HG03575 (cell line): ENCODE data around the gene RPUSD3.

ENCODE experiments used
- ATAC-seq: cut with Tn5 transposase; IDR thresholded peaks from one replicate; pipeline ENCODE4 v1.9.1; 2021; ENCODE audit not compliant: unreplicated experiment, insufficient number of reproducible peaks, low FRiP score; ENCODE audit errors: extremely low read depth

The RPUSD3 gene

DNA sequence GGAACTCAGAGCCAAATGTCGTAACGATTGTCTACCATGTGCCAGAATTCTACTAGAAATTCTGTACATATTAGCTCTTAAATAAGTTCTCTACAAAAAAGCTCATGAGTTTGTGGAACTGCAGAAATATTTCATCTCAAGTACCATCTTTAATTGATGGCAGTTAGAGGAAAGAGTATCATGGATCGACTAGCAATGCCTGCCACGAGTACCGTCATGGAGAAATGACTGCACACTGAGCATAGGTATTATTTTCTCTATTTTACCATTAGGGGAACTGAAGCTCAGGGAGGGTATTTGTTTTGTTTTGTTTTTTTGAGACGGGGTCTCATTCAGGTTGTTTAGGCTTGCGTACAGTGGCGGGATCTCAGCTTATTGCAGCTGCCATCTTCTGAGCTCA lies 2.8 kb downstream of the RPUSD3 start:
- ATAC-seq: no peak

DNA sequence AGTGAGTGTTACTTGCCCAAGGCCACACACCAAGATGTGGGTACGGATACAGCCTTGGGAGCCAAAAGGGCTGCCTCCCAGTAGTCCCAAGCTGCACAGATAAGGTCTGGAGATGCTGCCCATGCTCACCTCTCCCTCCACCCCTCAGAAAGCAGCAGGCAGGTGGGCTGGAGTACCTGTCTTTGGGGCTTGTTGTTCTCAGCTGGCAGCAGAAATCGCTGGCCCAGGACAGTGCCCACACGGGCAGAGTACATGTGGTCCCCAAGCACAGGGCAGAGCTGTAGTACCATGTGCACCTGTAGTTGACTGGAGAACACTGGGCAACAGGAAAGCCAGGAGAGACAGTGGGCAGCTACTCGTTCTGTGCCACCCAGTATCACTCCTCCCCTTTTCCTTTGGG lies 5.0 kb downstream of the RPUSD3 start:
- no peak for ATAC-seq

DNA sequence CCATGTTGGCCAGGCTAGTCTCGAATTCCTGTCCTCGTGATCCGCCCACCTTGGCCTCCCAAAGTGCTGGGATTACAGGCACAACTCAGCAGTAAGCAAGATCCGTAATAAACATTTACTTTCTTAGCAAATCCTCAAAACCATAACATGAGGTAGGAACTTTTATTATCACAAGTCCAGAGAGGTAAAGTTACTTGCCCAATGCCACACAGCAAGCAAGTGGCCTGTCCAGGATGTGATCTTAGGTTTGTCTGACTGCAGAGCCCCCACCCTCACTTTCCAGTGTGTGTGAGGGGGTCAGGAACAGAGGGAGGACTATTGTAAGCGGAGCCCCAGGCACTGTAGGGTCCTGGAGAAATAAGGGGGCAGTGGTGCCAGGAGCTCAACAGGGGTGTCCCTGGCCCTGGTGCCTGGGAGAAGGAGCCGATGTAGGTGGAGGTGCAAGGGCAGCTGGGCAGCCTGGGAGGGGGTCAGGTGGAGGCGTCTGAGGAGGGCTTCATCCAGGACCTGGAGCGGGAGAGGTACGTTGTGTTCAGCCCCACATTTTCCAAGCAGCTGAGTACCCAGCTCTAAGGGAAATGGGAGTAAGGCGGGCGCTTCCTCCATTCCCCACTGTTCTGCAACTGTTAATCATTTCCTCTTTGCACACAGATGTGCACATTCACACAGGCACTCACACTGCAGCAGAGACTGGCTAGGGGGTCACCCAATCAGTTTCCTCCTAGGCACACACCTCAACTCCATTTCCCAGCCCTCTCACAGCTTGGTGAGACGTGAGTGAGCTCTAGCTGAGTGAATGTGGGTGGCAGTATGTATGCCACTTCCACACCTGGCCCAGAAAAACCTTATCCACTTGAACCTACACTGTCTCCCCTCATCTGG lies 5.9 kb downstream of the RPUSD3 start:
- ATAC-seq: no peak

DNA sequence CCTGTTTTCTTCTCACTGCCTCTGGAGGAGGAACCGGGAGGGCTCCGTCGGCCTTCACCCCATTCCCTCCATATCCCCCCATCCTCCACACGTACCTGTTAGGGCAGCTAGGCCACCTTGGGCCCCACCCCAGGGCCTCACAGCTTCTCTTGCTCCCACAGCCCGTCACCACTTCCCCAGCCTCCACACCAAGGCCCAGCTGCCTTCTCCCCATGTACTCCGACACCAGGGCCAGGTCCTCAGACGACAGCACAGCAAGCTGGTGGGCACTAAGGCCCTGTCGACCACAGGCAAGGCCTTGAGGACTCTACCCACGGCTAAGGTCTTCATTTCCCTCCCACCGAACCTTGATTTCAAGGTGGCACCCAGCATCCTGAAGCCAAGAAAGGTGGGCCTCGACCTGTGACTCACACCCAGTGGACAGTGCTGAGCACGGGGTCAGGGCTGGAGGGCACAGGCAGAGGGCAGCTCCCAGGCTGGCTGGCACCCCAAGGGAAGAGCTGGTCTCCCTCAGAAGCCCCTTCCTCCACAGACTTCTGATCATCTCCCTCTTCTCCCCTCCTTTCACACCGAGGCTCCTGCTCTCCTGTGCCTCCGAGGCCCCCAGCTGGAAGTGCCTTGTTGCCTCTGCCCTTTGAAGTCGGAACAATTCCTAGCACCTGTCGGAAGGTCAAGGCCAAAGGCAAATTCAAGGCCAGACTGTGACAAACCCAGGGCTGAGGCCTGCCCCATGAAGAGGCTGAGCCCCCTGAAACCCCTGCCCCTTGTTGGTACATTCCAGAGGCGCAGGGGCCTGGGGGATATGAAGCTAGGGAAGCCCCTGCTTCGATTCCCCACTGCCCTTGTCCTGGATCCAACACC lies 9.1 kb downstream of the RPUSD3 start:
- no peak for ATAC-seq

DNA sequence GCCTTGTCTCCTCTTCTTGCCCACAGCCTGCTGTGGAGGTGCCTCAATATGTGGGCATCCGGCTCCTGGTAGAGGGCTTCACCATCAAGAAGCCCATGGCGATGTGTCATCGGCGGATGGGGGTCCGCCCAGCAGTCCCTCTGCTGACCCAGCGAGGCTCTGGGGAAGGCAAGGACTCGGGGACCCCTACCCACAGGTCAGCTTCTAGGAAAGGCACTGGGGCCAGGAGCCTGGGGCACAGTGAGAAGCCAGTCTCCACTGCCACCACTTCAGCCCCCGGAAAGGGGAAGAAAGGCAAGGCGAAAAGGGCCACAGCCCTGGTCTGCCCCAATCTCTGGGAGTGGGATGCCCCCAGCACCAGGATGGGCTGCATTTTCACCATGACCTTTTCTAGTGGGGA lies 10.7 kb downstream of the RPUSD3 start:
- ATAC-seq: no peak

DNA sequence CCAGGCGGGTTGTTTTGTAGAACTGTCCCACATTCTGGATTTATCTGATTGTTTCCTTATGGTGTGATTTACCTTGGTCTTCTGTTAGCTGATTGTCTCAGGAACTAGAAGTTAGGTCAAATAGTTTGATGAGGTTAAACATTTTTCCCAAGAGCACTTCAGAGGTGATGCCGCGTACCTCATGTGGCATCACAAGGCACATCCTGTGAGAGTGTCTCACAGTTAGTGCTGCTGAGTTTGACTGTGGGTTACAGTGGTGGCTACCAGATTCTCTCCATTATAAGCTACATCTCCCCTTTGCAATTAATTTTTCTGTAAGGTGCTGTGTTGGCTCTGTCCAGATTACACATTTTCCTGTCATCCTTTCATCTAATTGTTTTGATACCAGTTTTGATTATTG lies 12.6 kb downstream of the RPUSD3 start:
- no peak for ATAC-seq

DNA sequence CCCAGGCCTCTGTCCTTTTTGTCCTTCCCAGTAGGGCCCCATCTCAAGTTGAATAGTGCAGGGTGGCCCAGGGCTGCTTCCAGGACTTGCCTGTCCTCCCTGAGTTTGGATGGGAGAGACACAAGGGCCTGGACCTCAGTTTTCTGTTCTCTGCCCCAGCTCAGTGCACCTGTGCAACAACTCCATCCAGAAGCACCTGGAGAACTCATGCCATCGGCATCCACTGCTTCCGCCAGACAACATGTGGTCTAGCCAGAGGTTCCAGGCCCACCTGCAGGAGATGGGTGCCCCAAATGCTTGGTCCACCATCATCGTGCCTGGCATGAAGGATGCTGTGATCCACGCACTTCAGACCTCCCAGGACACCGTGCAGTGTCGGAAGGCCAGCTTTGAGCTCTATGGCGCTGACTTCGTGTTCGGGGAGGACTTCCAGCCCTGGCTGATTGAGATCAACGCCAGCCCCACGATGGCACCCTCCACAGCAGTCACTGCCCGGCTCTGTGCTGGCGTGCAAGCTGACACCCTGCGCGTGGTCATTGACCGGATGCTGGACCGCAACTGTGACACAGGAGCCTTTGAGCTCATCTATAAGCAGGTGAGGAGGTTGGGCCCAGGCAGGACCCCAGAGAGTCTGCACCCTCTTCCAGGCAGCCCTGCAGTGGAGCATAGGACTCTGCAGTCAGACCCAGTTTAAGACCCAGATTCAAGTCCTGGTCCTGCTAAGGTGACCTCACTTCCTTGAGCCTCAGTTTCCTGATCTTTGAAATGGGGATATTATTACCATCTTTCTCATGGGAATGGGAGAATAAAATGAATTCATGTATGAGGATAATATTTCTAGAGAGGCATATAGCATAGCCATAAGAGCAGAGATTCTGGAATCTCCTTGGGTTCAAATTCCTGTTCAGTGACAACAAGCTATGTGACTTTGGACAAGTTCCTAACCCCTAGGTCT lies 14.7 kb downstream of the RPUSD3 start:
- ATAC-seq: no peak

DNA sequence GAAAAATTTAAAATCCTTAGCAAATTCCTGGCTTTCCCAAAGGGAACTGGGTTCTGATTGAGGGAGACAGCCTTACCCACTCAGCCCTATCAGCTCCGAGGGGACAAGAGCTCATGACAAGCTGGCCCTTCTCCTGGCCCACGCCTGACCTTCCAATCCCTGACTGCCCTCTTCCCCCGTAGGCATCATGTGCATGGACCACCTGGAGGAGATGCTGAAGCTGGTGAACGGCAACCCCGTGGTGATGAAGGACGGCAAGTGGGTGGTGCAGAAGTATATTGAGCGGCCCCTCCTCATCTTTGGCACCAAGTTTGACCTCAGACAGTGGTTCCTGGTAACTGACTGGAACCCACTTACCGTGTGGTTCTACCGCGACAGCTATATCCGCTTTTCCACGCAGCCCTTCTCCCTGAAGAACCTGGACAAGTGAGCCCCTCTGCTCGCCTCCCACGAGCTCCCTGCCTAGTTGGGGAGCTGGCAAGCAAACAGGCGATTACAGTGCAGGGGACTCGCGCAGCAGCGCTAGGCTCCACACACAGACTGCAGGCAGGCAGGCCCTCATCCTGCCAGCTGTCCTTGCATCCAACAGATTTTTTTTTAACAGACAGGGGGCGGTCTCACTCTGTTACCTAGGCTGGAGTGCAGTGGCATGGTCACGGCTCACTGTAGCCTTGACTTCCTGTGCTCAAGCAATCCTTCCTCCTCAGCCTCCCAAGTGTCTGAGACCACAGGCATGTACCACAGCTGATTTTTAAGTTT lies 16.8 kb downstream of the RPUSD3 start:
- ATAC-seq: no peak

DNA sequence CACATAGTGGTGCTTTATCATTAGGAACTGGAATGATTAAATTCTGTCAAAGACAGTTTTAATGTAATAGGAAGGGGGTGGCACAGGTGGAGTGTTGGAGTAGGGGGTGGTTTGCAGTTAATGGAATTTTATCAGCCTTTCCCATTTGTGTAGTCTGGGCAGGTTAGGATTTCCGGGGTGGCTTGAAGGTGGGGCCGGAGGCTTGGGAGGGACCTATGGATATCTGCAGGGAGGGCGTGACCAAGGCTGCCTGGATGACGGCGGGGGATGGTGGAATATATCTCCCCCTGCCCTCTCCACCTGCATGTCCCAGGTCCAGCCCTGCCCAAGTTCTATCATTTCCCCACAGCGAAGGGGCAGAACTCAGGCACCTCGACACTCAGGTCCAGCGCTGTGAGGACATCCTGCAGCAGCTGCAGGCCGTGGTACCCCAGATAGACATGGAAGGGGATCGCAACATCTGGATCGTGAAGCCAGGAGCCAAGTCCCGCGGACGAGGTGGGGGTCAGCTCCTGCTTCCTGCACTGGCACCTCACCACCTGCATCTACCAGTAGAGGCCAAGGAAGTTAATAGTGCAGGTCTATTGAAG lies 18.3 kb downstream of the RPUSD3 start:
- ATAC-seq: no peak

DNA sequence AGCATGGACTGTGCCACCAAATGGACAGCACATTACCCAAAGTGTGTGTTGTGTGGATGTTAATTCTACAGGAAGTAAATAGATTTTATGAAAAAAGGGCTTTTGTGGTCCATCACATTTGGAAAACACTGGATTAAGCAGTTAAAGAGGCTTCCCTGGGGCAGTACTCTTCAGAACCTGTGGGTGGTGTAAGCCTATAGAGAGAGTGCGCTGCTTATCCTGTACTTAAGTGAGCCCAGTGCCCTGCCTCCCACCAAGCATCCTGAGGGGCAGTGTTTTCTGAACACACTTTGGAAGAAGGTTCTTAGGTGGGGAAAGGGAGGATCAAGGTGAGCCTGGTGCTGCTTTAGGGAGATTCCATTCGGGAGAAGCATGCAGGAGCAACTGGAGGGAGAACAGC lies 22.9 kb downstream of the RPUSD3 start:
- ATAC-seq: no peak

DNA sequence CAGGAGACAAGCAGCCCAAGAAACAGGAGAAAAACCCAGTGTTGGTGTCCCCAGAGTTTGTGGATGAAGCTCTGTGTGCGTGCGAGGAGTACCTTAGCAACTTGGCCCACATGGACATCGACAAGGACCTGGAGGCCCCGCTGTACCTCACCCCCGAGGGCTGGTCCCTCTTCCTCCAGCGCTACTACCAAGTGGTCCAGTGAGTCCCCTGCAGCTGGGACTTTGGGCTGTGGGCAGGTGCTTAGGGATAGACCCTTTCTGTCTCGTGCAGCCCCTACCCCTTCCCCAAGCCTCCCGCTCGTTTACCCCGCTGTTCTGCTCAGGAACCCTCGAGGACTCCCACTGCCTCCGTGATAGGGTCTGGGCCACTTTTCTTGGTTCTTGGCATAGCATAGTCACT lies 23.3 kb downstream of the RPUSD3 start:
- no peak for ATAC-seq

DNA sequence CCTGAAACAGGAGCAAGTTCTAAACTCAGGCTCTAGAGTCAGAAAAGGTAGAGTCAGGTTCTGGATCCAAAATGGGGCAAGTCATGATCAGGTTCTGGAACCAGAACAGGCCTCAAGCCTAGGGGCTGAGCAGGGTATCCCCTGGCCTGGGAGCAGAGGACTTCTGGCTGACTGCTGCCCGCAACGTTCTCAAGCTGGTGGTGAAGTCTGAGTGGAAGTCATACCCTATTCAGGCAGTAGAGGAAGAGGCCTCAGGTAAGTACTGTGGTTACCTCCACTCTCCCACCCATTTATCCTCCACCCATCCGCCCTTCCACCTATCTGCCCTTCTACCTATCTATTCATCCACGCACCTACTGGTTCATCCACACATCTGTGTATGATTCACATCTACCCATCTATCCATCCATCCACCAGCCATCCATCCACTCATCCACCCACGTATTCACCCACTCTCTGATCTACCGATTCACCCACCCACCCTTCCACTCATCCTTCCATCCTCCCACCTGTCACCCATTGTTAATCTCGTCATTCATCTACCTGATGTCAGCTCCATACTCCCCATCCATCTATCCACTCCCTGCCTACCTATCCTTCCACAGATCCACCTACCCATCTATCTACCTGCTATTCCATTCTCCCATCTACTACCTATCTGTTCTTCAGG lies 25.0 kb downstream of the RPUSD3 start:
- ATAC-seq: no peak

DNA sequence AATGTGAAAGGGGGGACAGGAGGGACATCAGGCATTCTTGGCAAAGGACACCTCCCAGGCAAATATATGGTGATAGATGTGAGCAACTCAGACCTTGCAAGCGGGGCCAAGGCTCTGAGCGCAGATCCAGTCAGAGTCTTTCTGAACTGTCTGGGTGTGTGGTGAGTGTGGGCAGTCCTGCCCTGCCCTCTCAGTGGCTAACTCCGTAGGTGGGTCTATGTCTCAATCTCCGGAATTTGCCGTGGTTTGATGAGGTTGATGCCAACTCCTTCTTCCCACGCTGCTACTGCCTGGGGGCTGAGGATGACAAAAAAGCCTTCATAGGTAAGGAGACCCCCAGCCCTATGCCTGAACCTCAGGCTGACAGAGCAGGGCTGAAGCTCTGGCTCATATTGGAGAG lies 26.4 kb downstream of the RPUSD3 start:
- ATAC-seq: no peak

DNA sequence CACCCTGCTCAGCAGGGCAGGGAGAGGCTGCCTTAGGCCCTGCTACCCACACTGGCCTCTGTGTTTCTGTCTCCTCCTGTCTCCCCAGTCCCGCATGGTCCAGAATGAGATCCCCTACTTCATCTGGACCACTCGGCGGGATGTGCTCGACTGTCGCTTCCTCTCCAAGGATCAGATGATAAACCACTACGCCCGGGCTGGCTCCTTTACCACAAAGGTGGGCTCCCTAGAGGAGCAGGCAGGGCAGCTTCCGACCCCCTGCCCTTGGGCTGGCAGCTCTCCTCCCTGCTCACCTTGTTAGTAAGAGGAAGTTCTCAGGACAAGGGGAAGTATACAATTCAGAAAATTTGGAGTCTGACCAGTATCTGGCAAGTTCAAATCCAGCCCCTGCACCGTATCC lies 27.8 kb downstream of the RPUSD3 start:
- ATAC-seq: no peak

DNA sequence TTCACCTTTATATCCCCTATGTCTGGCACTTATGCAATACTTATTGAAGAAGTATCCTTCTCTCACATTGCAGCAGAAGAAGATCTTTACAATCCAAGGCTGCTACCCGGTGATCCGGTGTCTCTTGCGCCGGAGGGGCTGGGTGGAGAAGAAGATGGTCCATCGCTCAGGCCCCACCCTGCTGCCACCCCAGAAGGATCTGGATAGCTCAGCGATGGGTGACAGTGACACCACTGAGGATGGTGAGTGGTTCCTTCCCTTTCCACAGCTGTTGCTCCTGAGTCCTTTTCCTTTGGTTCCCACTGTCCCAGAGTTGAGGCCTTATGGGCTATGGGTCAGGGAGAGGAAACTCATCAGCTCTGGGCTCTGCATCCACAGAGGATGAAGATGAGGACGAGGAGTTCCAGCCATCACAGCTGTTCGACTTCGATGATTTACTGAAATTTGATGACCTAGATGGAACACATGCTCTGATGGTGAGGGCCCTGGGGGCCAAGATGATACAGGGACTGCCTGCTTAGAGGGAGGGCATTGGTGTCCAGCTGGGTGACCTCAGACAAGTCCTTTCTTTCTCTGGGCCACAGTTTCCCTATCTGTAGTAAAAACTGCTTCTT lies 30.8 kb downstream of the RPUSD3 start:
- ATAC-seq: no peak

DNA sequence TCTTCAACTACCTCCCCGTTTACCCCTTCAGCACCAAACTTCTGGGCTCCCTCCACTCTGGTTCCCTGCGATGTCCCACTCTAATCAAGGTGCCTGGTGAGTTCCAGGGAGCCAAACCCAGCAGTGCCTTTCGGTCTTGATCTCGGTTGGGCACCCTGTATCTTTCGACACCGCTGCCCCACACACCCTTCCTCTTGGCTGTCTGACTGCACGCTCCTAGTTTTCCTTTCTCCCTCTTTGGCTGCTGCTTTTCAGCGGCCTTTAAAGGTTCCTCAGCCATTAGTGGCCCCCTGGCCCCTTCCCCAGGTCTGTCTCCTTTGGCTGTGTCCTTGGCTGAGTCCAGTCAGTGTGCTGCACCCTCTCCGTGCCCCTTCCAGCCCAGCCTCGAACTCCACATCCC lies 33.0 kb downstream of the RPUSD3 start:
- no peak for ATAC-seq

DNA sequence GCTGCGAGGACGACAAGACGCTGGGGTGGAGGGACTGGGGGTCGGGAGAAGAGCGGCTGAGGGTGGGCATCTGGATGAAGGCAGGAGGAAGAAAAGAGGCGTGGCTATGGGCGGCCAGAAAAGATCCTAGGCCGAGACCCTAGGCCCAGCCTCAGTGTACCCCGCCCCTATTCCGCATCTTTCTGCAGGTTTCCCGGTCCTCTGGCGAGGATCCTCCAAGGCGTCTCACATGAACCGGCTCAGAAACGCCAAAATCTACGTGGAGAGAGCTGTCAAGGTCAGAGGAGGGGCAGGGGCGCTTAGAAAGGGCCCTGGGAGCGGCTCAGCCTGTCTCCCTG lies 33.4 kb downstream of the RPUSD3 start:
- no peak for ATAC-seq
